Heart right ventricle (tissue), 16 donors: ENCODE results near the gene CAPZB. TPM values are rescaled to one million over a fixed set of nuclear protein-coding genes. Genes with fewer than 3 reads are reported as not detected.
A peak's percentile ranks its signal among the peaks of the same experiment; 100 is the strongest.
"Not testable (repeated sequence)": the region's sequence is repeated elsewhere in the genome, so short reads cannot be mapped to it uniquely, and the experiment has no call there.

Experiments used
- ATAC-seq, 8 donors: fragments of 200-7000 bp; cut with Tn5 transposase; one replicate each; pipeline ENCODE4 v1.9.1; 2020; ENCODE audit warnings: mild to moderate bottlenecking in 8 of 8, moderate library complexity in 8 of 8, moderate number of reproducible peaks in 1 of 8
- DNase-seq, 2 donors: peaks; one replicate each; pipeline ENCODE4 v3.0.0-alpha.2; 2020
- H3K27ac ChIP-seq, 10 donors: fragments of 200-600 bp; sonication (generic) in 2 of 10; one replicate each; pipeline versions ENCODE4 v1.5.0 to v1.8.0; 2020 to 2022; ENCODE audit warnings: mild to moderate bottlenecking in 3 of 10
- H3K27me3 ChIP-seq, 7 donors: fragments of 200-600 bp; one replicate each; pipeline ENCODE4 v1.8.0; 2021 to 2022; ENCODE audit warnings: mild to moderate bottlenecking in 2 of 7
- H3K36me3 ChIP-seq, 9 donors: fragments of 200-600 bp; sonication (generic) in 1 of 9; one replicate each; pipeline versions ENCODE4 v1.5.0 to v1.8.0; 2020 to 2022; ENCODE audit warnings: mild to moderate bottlenecking in 2 of 9
- H3K4me1 ChIP-seq, 9 donors: fragments of 200-600 bp; sonication (generic) in 1 of 9; one replicate each; pipeline versions ENCODE4 v1.5.0 to v1.8.0; 2020 to 2022; ENCODE audit warnings: mild to moderate bottlenecking in 4 of 9
- H3K4me3 ChIP-seq, 10 donors: fragments of 200-600 bp; sonication (generic) in 2 of 10; one replicate each; pipeline versions ENCODE4 v1.5.0 to v1.8.0; 2020 to 2022; ENCODE audit warnings: mild to moderate bottlenecking in 7 of 10, moderate library complexity in 2 of 10
- H3K9me3 ChIP-seq, 11 donors: fragments of 200-600 bp in 10 of 11; sonication (generic) in 2 of 11; one replicate each; pipeline versions ENCODE4 v1.5.0 to v1.8.0; 2013 to 2022; ENCODE audit warnings: mild to moderate bottlenecking in 2 of 11, control low read depth in 1 of 11, moderate library complexity in 1 of 11
- WGBS, 2 donors: extraction: QIAGEN DNeasy Blood & Tissue Kit; methylation state at CpG; one replicate each; pipeline ENCODE4 v1.1.7; 2013; ENCODE audit warnings: inconsistent platforms in 1 of 2; 5-methylcytosine and 5-hydroxymethylcytosine counted together
- intact Hi-C, 10 donors: fragments of 100-400 bp; cut with DNase I; formaldehyde crosslinking; loops; one replicate each; pipeline versions ENCODE4 v1.11.1 to v1.14.2; 2022
- polyA plus RNA-seq, 2 donors: library from polyadenylated mRNA; stranded (reverse); fragments of 200-250 nt; gene quantifications; one replicate each; pipeline ENCODE4 v1.2.3, GENCODE V29; 2013
- total RNA-seq, 10 donors: library from RNA; stranded (reverse); fragmentation: NEBNext Ultra II Directional in 3 of 10; extraction: Animal tissue kit (Norgen Biotek cat#: 25700) in 3 of 10; gene quantifications; one replicate each; pipeline versions ENCODE4 v1.2.1 to v1.2.4, GENCODE V29; 2021 to 2023
- TF ChIP-seq, protein P1 (sequence below), 9 donors: fragments of 200-600 bp; sonication (generic) in 2 of 9; IDR thresholded peaks; one replicate each; pipeline versions ENCODE4 v1.5.0 to v1.8.0; 2021 to 2022; ENCODE audit warnings: antibody characterized with exemption in 9 of 9, mild to moderate bottlenecking in 5 of 9, moderate library complexity in 1 of 9
- donor health status: Arrhythmogenic right ventricular cardiomyopathy.
- donor health status: ischemic (EF 13 %, LVEDD 7.1; RV severe dilation, severe dysfunction).
- donor health status: healthy with polysubstance abuse.
- donor health status: DM: no; HTN: yes; CAD: no.
- donor health status: DM: no; HTN: no; CAD: no.
- donor health status: ischemic (EF 25% LVEDD 6.9; RV normal size, moderate dysfunction).
- donor health status: ischemic (EF 25% LVEDD 5.7; RV mildly dilated, moderate dysfunction).
- donor health status: healthy.
- donor health status: DM: yes; HTN: yes; CAD: no.
- donor health status: Ischemic cardiomyopathy.
- donor health status: ischemic (EF 35%, LVEDD 5.7; RV mildly dilated, moderate dysfunction).
- donor health status: nonischemic (EF 11% LVEDD 7.7; RV severe dilation, severe dysfunction).
- donor health status: DM: yes; HTN: yes; CAD: no.
- donor health status: PGD.
- donor health status: ischemic (EF 29% LVEDD 5.4; RV normal size, mild dysfunction).
- donor health status: nonischemic (EF 23%, LVEDD 6.1; RV moderate dilation, normal function).

The CAPZB gene
- total and polyA plus RNA-seq, 12 donors, result 158 to 307 (median 228) TPM

DNA sequence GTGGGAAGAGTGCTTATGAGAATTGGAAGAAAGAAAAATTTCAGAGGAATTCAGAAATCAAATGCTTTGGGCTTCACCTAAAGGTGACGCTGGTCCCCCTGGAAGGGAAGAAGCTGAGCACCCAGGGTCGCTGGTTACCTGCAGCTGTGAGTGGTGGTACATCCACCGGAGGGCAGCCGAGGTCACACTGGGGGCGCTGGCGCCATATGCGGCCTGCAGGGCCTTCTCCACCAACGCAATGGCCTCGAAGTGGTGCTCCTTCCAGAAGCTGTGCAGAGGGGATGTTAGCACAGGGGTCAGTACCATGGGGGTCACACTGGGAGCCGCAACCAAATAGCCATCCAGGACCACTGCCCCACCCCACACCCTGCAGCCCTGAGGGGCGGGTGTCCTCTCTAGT, 179.5 kb downstream of the CAPZB start:
- no peak overlapping the region for H3K4me3 ChIP-seq
- peaks cover 0 to 72% (median 41%) of the 10 kb centered on the region in 9 donors for H3K36me3 ChIP-seq
- no peaks in the 10 kb centered on the region for H3K9me3 ChIP-seq
- H3K27ac ChIP-seq, result no peak overlapping the region
- H3K27me3 ChIP-seq, result no peaks in the 10 kb centered on the region
- TF ChIP-seq, protein P1, sequence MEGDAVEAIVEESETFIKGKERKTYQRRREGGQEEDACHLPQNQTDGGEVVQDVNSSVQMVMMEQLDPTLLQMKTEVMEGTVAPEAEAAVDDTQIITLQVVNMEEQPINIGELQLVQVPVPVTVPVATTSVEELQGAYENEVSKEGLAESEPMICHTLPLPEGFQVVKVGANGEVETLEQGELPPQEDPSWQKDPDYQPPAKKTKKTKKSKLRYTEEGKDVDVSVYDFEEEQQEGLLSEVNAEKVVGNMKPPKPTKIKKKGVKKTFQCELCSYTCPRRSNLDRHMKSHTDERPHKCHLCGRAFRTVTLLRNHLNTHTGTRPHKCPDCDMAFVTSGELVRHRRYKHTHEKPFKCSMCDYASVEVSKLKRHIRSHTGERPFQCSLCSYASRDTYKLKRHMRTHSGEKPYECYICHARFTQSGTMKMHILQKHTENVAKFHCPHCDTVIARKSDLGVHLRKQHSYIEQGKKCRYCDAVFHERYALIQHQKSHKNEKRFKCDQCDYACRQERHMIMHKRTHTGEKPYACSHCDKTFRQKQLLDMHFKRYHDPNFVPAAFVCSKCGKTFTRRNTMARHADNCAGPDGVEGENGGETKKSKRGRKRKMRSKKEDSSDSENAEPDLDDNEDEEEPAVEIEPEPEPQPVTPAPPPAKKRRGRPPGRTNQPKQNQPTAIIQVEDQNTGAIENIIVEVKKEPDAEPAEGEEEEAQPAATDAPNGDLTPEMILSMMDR (IDR thresholded peaks at IDR 0.05), result no peak
- no peak for DNase-seq
- intact Hi-C loops, result no loop called here
- WGBS, 2 donors, result 86 to 94% methylated on average over 11 of the region's 11 CpGs
- no peak for ATAC-seq
- peaks cover 2 to 6% (median 3%) of the 10 kb centered on the region in 9 donors for H3K4me1 ChIP-seq

DNA sequence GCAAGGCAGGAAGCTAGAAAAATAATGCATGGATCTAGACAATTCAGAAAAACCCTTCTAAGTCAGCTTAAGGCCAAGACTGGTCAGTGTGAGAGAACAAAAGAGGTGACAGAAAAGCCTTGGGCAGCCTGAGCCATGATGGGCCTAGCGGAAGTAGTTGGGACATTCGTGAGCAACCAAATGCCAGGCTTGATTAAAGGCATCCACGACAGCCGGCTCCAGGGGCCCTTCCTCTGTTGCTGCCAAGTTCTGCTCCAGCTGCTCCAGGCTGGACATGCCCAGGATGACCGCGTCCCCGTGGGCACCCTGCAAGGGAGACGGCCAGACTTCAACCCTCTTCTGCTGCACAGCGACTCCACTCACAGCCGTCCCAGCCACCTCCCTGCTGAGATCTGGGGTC, 181.3 kb downstream of the CAPZB start:
- ATAC-seq, DNase-seq, H3K4me1 ChIP-seq, intact Hi-C loops, H3K27ac ChIP-seq, H3K4me3 ChIP-seq, H3K27me3 ChIP-seq, H3K9me3 ChIP-seq: not testable (repeated sequence)
- peaks cover 0 to 77% (median 41%) of the 10 kb centered on the region in 9 donors for H3K36me3 ChIP-seq
- WGBS, 2 donors, result 89 to 94% methylated on average over 9 to 10 of the region's 10 CpGs

DNA sequence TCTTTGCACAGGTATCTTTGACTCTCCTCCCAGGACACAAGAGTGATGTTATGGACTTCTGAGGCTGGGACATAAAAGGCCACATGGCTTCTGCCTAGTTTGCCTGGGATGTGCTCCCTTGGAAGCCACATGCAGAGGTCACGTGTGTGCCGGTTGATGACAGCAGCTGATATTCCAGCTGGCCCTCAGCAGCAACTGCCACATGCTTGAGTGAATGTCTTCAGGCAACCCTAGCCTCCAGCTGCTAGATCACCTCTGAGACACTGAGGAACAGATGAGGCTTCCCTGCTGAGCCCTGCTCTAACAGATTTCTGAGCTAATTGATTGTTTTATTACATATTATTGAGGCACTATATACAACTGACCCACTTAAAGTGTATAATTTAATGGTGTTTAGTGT, 185.1 kb downstream of the CAPZB start:
- ATAC-seq, result no peak
- TF ChIP-seq, protein P1 (IDR thresholded peaks at IDR 0.05), result no peak
- intact Hi-C loops, result no loop called here

DNA sequence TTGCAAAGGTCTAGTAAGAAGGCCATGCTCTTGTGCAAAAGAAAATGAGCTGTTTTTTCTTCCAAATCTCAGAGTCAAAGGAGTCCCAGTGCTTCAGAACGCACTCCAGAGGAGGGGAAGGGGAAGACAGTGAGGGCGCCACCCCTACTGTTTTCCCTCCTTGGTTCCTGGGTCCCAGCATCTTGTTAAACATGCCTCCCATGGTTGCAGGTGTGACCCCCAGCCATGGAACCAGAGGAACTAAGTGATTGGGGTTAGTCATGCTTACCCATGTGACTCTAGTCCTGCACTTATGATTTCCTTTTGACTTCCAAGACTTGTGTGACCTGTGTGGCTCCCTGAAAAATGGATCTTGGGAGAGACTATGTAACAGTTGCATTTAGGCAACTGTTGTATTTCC, 190.7 kb downstream of the CAPZB start:
- DNase-seq, result no peak
- no peak overlapping the region for H3K4me3 ChIP-seq
- H3K4me1 ChIP-seq, result peaks cover 0 to 3% (median under 1%) of the 10 kb centered on the region in 9 donors
- 68 to 98% methylated on average over 2 of the region's 2 CpGs for WGBS, 2 donors
- no peaks in the 10 kb centered on the region for H3K36me3 ChIP-seq
- no peaks in the 10 kb centered on the region for H3K27me3 ChIP-seq
- no peak overlapping the region for H3K27ac ChIP-seq
- intact Hi-C loops, result no loop called here
- H3K9me3 ChIP-seq, result peaks cover 0 to 32% (median 8%) of the 10 kb centered on the region in 11 donors
- no peak for ATAC-seq
- TF ChIP-seq, protein P1 (IDR thresholded peaks at IDR 0.05), result no peak

More for the DNA sequence above, 185.1 kb downstream of the CAPZB start:
- Histone ChIP-seq H3K27me3 (no peaks in the 10 kb centered on the region), H3K4me1 (no peaks in the 10 kb centered on the region), H3K4me3 (no peak overlapping the region), H3K36me3 (peaks cover 0 to 47% (median 21%) of the 10 kb centered on the region in 9 donors), H3K27ac (no peak overlapping the region), H3K9me3 (peaks cover 0 to 12% (median 0%) of the 10 kb centered on the region in 11 donors)
- DNase-seq, result no peak
- WGBS, 2 donors, result 89 to 91% methylated on average over 2 of the region's 2 CpGs

DNA sequence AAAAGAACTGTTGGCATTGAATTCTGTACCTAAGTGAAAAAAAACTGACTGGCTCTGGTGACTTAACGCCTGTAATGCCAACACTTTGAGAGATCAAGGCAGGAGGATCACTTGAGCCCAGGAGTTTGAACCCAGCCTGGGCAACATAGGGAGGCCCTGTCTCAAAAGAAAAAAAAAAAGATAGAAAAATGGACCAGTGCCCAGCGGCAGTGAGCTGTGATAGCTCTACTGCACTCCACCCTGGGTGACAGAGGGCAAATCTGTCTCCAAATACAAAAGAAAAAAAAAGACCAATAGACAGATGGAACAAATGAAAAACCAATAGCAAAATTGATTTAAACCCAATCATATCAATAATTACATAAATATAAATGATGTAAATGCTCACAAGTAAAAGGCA, 196.1 kb downstream of the CAPZB start:
- ATAC-seq, result peak in 5 of 8 donors; percentile 39 to 72 (median 60)

More for the DNA sequence above, 196.1 kb downstream of the CAPZB start:
- TF ChIP-seq, protein P1 (IDR thresholded peaks at IDR 0.05), result no peak
- Histone ChIP-seq H3K27ac (no peak overlapping the region), H3K4me1 (peaks cover 0 to 18% (median 9%) of the 10 kb centered on the region in 9 donors), H3K27me3 (peaks cover 0 to 6% (median 0%) of the 10 kb centered on the region in 7 donors), H3K36me3 (no peaks in the 10 kb centered on the region), H3K9me3 (peaks cover 0 to 10% (median 2%) of the 10 kb centered on the region in 11 donors), H3K4me3 (peak overlapping the region in 9 of 10 donors; percentile 27 to 55 (median 46))
- WGBS, 2 donors, result 8 to 34% methylated on average over 2 of the region's 2 CpGs
- no peak for DNase-seq
- intact Hi-C loops, result no loop called here
